A549 (cell line): ENCODE results near the gene TMEM92. TPM values are rescaled to one million over a fixed set of nuclear protein-coding genes. Genes with fewer than 3 reads are reported as not detected.

Experiments used
- ATAC-seq, 2 experiments: fragments of 200-7000 bp in 1 of 2; fragments of >200 bp in 1 of 2; cut with Nextera tagmentation in 1 of 2; cut with Tn5 transposase in 1 of 2; 3 replicates each; pipeline versions ENCODE4 v1.8.0 to v1.9.1; 2018 to 2020; ENCODE audit warnings: mild to moderate bottlenecking in 1 of 2, moderate library complexity in 1 of 2
- CTCF ChIA-PET: fragments of 300-600 bp; sonication (Branson Sonifier 250); formaldehyde crosslinking; extraction: SDS; loops from one replicate; lab custom pipeline; 2021; ENCODE audit warnings: antibody characterized with exemption, inconsistent platforms; lab: Yijun Ruan, JAX
- POLR2A ChIA-PET: fragments of 350-600 bp; formaldehyde crosslinking; extraction: SDS; loops from one replicate; lab custom pipeline; 2021; ENCODE audit warnings: antibody characterized with exemption, inconsistent platforms; lab: Yijun Ruan, JAX
- DNase-seq, 2 experiments: peaks; one replicate each; pipeline versions ENCODE4 v3.0.0 to v3.0.0-alpha.2; 2011 to 2016; ENCODE audit warnings: low read depth in 1 of 2, low spot score in 1 of 2
- FAIRE-seq: peaks from 2 replicates; lab custom pipeline; 2011; peaks lifted over from hg19 to GRCh38; lab: Jason Lieb, UNC
- H3K27ac ChIP-seq, 2 experiments: fragments of >200 bp; sonication (Bioruptor Twin); formaldehyde crosslinking; 3 replicates each; pipeline ENCODE4 v1.5.1; 2016 to 2017
- H3K4me1 ChIP-seq: fragments of >200 bp; sonication (Bioruptor Twin); formaldehyde crosslinking; 3 replicates; pipeline ENCODE4 v1.6.1; 2016
- H3K4me2 ChIP-seq: fragments of >200 bp; sonication (Bioruptor Twin); formaldehyde crosslinking; 3 replicates; pipeline ENCODE4 v1.6.1; 2016
- H3K4me3 ChIP-seq: fragments of >200 bp; sonication (Bioruptor Twin); formaldehyde crosslinking; 3 replicates; pipeline ENCODE4 v1.5.1; 2016
- H3K9me3 ChIP-seq: fragments of >200 bp; sonication (Bioruptor Twin); formaldehyde crosslinking; 3 replicates; pipeline ENCODE4 v1.6.1; 2016
- BHLHE40 ChIP-seq: IDR thresholded peaks from 2 replicates; pipeline ENCODE4 v1.6.1; 2012; ENCODE audit warnings: low read depth, low read length, inconsistent platforms
- CHD4 ChIP-seq: fragments of 200-600 bp; sonication (generic); IDR thresholded peaks from 2 replicates; pipeline ENCODE4 v1.6.1; 2016; ENCODE audit warnings: antibody characterized with exemption, mild to moderate bottlenecking, borderline replicate concordance
- EHF ChIP-seq: fragments of 250-450 bp; sonication (Bioruptor Pico); IDR thresholded peaks from 2 replicates; pipeline ENCODE4 v1.5.0; 2020; ENCODE audit warnings: mild to moderate bottlenecking
- HEYL ChIP-seq: fragments of 250-450 bp; sonication (Bioruptor Pico); IDR thresholded peaks from 2 replicates; pipeline ENCODE4 v1.8.0; 2021; ENCODE audit warnings: mild to moderate bottlenecking, moderate library complexity
- JUNB ChIP-seq: fragments of >200 bp; sonication (Bioruptor Twin); formaldehyde crosslinking; IDR thresholded peaks from 2 replicates; pipeline ENCODE4 v1.6.1; 2016
- KDM1A ChIP-seq: fragments of 200-600 bp; sonication (generic); IDR thresholded peaks from 2 replicates; pipeline ENCODE4 v1.6.1; 2016; ENCODE audit warnings: low read depth, mild to moderate bottlenecking
- MAZ ChIP-seq: fragments of 150-350 bp; IDR thresholded peaks from 2 replicates; pipeline ENCODE4 v1.6.1; 2014; ENCODE audit warnings: antibody characterized with exemption, low read depth, low read length, borderline replicate concordance
- MYC ChIP-seq: IDR thresholded peaks from 2 replicates; pipeline ENCODE4 v1.6.1; 2012; ENCODE audit warnings: mild to moderate bottlenecking, inconsistent platforms, low read length, improper control_type of control experiment, borderline replicate concordance
- NPAS2 ChIP-seq: fragments of 250-450 bp; sonication (Bioruptor Pico); IDR thresholded peaks from 2 replicates; pipeline ENCODE4 v1.8.0; 2022; ENCODE audit warnings: mild to moderate bottlenecking, moderate library complexity, borderline replicate concordance
- NR3C1 ChIP-seq: fragments of >200 bp; sonication (Bioruptor Twin); formaldehyde crosslinking; IDR thresholded peaks from 3 replicates; pipeline ENCODE4 v1.6.1; 2017
- POLR2A ChIP-seq: IDR thresholded peaks from 2 replicates; pipeline ENCODE4 v1.6.1; 2012; ENCODE audit warnings: mild to moderate bottlenecking, low read length
- RCOR1 ChIP-seq: fragments of 150-350 bp; IDR thresholded peaks from 2 replicates; pipeline ENCODE4 v1.6.1; 2014; ENCODE audit warnings: antibody characterized with exemption, low read length, low read depth
- ZNF302 ChIP-seq: fragments of 250-450 bp; sonication (Bioruptor Pico); IDR thresholded peaks from 2 replicates; pipeline ENCODE4 v1.9.0; 2021; ENCODE audit warnings: inconsistent platforms, mild to moderate bottlenecking, moderate library complexity
- ZSCAN20 ChIP-seq: fragments of 250-450 bp; sonication (Bioruptor Pico); IDR thresholded peaks from 2 replicates; pipeline ENCODE4 v1.8.0; 2022; ENCODE audit warnings: mild to moderate bottlenecking, moderate library complexity
- WGBS: methylation state at CpG from one replicate; pipeline ENCODE4 v1.1.6; 2017; ENCODE audit errors: missing lambda C conversion rate; 5-methylcytosine and 5-hydroxymethylcytosine counted together
- polyA plus RNA-seq, 4 experiments: library from polyadenylated mRNA; depleted of rRNA in 3 of 4; stranded (reverse); fragments of >200 nt; fragmentation: RNase III in 1 of 4; extraction: RNeasy Plus Mini Kit Qiagen cat#74134 plus additional on column Dnase treatment in 1 of 4; gene quantifications; 2 replicates in 3 of 4; 3 replicates in 1 of 4; pipeline ENCODE4 v1.2.3, GENCODE V29; 2011 to 2017
- TF ChIP-seq, protein P1 (sequence below): fragments of >200 bp; sonication (Bioruptor Twin); formaldehyde crosslinking; IDR thresholded peaks from 3 replicates; pipeline ENCODE4 v1.6.1; 2016
- TF ChIP-seq, protein P2 (sequence below): fragments of >200 bp; sonication (Bioruptor Twin); formaldehyde crosslinking; IDR thresholded peaks from 2 replicates; pipeline ENCODE4 v1.6.1; 2016
- TF ChIP-seq, protein P3 (sequence below): fragments of 150-350 bp; IDR thresholded peaks from 2 replicates; pipeline ENCODE4 v1.6.1; 2014; ENCODE audit warnings: low read depth, mild to moderate bottlenecking, low read length
- TF ChIP-seq, protein P4 (sequence below): fragments of 200-600 bp; sonication (generic); IDR thresholded peaks from 2 replicates; pipeline ENCODE4 v1.6.1; 2016; ENCODE audit warnings: antibody characterized with exemption, mild to moderate bottlenecking, moderate library complexity

Gene TMEM92
- polyA plus RNA-seq, 2 of the 4 experiments (the other 2 are of a cell fraction) = 10.3 to 27.5 TPM

DNA sequence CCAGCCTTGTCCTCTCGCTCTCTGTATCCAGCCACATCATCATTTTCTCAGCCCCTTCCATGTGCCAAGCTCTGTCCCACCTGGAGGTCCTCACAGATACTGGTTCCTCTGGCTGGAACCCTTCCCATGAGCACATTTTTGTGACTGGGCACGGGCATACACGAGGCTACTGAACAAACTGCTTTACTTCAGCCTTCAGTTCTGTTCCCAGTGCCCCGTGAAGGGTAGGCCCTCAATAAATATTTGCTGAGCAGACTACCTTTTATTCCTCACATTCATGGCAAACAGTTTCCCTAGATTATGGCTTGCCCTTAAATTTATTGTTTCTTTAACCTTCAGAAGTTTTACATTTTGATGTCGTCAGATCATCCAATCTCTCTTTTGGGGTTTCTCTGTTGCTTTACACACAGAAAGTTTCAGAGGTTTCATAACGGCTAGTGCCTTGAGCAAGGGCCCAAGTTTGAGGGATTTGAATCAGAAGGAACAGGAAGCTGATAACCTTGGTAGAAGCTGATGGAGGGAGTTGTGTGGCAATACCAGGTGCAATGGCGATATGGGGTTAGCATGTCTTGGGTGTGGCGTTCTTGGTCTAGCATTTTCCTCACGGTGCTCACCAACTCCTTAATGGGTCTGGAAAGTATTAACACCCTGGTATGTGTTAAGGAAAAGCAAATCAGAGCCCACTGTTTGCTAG is 27.8 kb downstream of the TMEM92 start:
- CTCF ChIA-PET = interaction anchor here (0.9 to 46.2 kb wide), 5 partner anchors 11 to 129 kb away, joined by 3 to 1256 read pairs (median 326); partner anchors contain the start of genes COL1A1 and TMEM92

DNA sequence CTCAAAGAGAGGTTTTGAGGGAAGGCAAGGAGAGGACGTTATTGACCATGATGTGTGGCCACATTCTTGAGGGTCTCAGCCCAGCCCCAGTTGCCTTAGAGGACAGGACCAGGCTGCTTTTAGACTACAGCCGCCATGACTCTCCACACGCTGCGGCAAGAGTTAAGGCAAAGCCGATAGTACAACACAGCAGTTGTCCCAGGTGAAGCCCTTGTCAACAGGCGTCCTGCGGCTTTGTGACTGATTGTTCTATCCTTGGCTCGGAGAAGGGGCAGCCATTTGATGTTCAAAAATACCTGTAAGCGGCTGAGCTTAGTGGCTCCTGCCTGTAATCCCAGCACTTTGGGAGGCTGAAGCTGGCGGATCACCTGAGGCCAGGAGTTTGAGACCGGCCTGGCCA is 28.8 kb downstream of the TMEM92 start:
- Histone ChIP-seq H3K4me1 (no peaks in the 10 kb centered on the region), H3K4me2 (no peak overlapping the region), H3K4me3 (no peak overlapping the region), H3K9me3 (no peaks in the 10 kb centered on the region), H3K27ac (no peak overlapping the region)
- ATAC-seq (no peak), DNase-seq (no peak), FAIRE-seq (no peak)
- ChIA-PET CTCF (interaction anchor here (0.9 to 46.2 kb wide), 5 partner anchors 10 to 130 kb away, joined by 3 to 1256 read pairs (median 326); partner anchors contain the start of genes COL1A1 and TMEM92), POLR2A (interaction anchor here (0.6 kb wide), 1 partner anchor 80 kb away, joined by 10 read pairs; no protein-coding TSS in a partner anchor)
- WGBS = 82% methylated on average over 11 of the region's 11 CpGs
- TF ChIP-seq ZNF302 (CRISPR knock-in tag) (no peak), ZSCAN20 (no peak), CHD4 (no peak), NPAS2 (CRISPR knock-in tag) (no peak), KDM1A (no peak), MYC (no peak), POLR2A (no peak), EHF (CRISPR knock-in tag) (no peak), RCOR1 (no peak), HEYL (CRISPR knock-in tag) (no peak)
- TF ChIP-seq, protein P1, sequence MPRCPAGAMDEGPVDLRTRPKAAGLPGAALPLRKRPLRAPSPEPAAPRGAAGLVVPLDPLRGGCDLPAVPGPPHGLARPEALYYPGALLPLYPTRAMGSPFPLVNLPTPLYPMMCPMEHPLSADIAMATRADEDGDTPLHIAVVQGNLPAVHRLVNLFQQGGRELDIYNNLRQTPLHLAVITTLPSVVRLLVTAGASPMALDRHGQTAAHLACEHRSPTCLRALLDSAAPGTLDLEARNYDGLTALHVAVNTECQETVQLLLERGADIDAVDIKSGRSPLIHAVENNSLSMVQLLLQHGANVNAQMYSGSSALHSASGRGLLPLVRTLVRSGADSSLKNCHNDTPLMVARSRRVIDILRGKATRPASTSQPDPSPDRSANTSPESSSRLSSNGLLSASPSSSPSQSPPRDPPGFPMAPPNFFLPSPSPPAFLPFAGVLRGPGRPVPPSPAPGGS = no peak

More for the DNA sequence above, 27.8 kb downstream of the TMEM92 start:
- FAIRE-seq (no peak), DNase-seq (no peak), ATAC-seq (no peak)
- POLR2A ChIA-PET = no interaction called here
- Histone ChIP-seq H3K4me3 (no peak overlapping the region), H3K4me1 (no peaks in the 10 kb centered on the region), H3K4me2 (no peak overlapping the region), H3K27ac (no peak overlapping the region), H3K9me3 (no peaks in the 10 kb centered on the region)
- no peak for TF ChIP-seq MAZ
- no peak for TF ChIP-seq NR3C1
- no peak for TF ChIP-seq BHLHE40
- TF ChIP-seq JUNB = no peak
- TF ChIP-seq, protein P2, sequence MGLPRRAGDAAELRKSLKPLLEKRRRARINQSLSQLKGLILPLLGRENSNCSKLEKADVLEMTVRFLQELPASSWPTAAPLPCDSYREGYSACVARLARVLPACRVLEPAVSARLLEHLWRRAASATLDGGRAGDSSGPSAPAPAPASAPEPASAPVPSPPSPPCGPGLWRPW = no peak
- TF ChIP-seq, protein P3, sequence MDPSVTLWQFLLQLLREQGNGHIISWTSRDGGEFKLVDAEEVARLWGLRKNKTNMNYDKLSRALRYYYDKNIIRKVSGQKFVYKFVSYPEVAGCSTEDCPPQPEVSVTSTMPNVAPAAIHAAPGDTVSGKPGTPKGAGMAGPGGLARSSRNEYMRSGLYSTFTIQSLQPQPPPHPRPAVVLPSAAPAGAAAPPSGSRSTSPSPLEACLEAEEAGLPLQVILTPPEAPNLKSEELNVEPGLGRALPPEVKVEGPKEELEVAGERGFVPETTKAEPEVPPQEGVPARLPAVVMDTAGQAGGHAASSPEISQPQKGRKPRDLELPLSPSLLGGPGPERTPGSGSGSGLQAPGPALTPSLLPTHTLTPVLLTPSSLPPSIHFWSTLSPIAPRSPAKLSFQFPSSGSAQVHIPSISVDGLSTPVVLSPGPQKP = no peak
- TF ChIP-seq, protein P4, sequence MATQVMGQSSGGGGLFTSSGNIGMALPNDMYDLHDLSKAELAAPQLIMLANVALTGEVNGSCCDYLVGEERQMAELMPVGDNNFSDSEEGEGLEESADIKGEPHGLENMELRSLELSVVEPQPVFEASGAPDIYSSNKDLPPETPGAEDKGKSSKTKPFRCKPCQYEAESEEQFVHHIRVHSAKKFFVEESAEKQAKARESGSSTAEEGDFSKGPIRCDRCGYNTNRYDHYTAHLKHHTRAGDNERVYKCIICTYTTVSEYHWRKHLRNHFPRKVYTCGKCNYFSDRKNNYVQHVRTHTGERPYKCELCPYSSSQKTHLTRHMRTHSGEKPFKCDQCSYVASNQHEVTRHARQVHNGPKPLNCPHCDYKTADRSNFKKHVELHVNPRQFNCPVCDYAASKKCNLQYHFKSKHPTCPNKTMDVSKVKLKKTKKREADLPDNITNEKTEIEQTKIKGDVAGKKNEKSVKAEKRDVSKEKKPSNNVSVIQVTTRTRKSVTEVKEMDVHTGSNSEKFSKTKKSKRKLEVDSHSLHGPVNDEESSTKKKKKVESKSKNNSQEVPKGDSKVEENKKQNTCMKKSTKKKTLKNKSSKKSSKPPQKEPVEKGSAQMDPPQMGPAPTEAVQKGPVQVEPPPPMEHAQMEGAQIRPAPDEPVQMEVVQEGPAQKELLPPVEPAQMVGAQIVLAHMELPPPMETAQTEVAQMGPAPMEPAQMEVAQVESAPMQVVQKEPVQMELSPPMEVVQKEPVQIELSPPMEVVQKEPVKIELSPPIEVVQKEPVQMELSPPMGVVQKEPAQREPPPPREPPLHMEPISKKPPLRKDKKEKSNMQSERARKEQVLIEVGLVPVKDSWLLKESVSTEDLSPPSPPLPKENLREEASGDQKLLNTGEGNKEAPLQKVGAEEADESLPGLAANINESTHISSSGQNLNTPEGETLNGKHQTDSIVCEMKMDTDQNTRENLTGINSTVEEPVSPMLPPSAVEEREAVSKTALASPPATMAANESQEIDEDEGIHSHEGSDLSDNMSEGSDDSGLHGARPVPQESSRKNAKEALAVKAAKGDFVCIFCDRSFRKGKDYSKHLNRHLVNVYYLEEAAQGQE = no peak
- 47% methylated on average over 9 of the region's 9 CpGs for WGBS
